B cell (primary cell): Measurements from ENCODE around the gene UBE2D3.

Source experiments
- EZH2 ChIP-seq: IDR thresholded peaks from 2 replicates; pipeline ENCODE4 v1.6.1; 2012; ENCODE audit warnings: borderline replicate concordance, low read depth, mild to moderate bottlenecking, moderate library complexity, low read length; ENCODE audit not compliant: insufficient read depth, poor library complexity, severe bottlenecking
- TF ChIP-seq, protein P1 (sequence below): fragments of 200-600 bp; IDR thresholded peaks from one replicate; pipeline ENCODE4 v1.8.0; 2022; ENCODE audit warnings: antibody characterized with exemption, mild to moderate bottlenecking

DNA sequence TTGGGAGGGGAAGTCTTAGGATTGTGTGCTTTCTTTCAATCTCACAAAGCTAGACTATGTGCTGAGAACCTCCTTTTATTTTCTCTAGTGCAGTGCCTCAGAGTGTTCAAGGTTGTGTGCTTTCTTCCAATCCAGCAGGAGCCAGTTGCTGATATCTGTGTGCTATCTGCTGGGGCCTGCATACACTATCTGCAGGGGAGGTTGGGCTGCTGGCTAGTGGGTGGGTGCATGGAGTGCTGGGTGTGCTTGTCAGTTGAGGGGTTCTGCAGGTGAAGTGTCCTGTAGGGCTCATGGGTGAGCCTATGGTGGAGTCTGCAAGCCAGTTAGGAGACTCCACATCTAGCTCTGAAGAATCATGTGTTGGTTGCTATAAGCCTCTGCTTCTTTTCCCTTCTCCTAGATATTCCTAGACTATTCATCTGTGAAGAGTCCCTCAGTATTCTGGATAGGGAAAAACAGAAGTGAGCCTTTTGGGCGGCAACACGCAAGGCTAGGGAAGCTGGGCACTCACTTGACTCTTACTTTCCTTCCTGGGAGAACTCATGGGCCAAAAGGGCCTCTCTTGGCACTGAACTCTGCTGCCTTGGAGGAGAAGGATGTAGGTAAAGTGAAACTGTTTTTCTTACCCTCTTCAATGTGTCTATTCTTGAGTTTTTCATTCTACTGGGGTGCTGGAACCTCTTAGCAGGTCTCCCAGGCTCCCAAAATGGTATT, 33.4 kb upstream of the UBE2D3 start:
- TF ChIP-seq, protein P1, sequence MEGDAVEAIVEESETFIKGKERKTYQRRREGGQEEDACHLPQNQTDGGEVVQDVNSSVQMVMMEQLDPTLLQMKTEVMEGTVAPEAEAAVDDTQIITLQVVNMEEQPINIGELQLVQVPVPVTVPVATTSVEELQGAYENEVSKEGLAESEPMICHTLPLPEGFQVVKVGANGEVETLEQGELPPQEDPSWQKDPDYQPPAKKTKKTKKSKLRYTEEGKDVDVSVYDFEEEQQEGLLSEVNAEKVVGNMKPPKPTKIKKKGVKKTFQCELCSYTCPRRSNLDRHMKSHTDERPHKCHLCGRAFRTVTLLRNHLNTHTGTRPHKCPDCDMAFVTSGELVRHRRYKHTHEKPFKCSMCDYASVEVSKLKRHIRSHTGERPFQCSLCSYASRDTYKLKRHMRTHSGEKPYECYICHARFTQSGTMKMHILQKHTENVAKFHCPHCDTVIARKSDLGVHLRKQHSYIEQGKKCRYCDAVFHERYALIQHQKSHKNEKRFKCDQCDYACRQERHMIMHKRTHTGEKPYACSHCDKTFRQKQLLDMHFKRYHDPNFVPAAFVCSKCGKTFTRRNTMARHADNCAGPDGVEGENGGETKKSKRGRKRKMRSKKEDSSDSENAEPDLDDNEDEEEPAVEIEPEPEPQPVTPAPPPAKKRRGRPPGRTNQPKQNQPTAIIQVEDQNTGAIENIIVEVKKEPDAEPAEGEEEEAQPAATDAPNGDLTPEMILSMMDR = no peak
- TF ChIP-seq EZH2 = no peak
